ENCODE results near the gene MPRIP. TPM values are rescaled to one million over a fixed set of nuclear protein-coding genes. Genes with fewer than 3 reads are reported as not detected.

MPRIP gene
- total and polyA plus RNA-seq, 2 donors (not counting 3 experiments of a cell fraction or from before 2014, with no cell fraction given) = 94.6 to 246 TPM

DNA sequence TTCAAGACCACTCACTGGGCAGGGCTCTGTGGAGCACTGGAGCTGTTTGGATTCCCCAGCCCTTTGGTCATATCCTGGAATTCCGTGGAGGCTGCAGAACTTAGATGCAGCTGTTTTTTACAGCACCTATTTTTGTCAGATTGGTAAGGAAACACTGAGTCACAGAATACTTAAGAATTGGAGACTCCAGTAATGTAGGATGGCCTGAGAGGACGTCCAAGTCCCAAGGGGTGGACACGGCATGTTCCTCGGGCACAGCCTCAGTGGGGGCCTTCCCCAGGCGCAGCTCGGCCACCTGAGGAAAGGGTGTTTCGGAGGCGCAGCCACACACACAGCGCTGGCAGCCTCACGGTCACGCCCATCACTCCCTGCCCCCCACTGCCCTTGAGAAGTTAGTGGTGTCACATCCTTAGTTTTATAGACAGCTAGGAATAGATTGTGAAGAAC, 149.1 kb downstream of the MPRIP start:
- Histone ChIP-seq H3K4me1 (ENCODE audit: control insufficient read depth, extremely low read depth, insufficient read depth, low read length) (peaks cover 21% of the 10 kb centered on the region), H3K36me3 (ENCODE audit: control insufficient read depth in 2 of 2, extremely low read depth in 1 of 2, insufficient read depth in 2 of 2, low read length in 2 of 2) (peaks cover 0 to 2% of the 10 kb centered on the region in 2 experiments), H3K27ac (ENCODE audit: insufficient read depth, low read depth, low read length) (peak overlapping the region; percentile 79), H3K4me3 (replicated peaks in 1 of 3; ENCODE audit: insufficient read depth in 1 of 3, low read depth in 1 of 3, low read length in 3 of 3) (no peak overlapping the region), H3K9me3 (replicated peaks; ENCODE audit: control insufficient read depth, insufficient read depth, low read length) (no peaks in the 10 kb centered on the region), H3K79me2 (ENCODE audit: control insufficient read depth, insufficient read depth, low read length) (no peaks in the 10 kb centered on the region), H4K20me1 (replicated peaks; ENCODE audit: control insufficient read depth, extremely low read depth, insufficient read depth, low read length) (no peaks in the 10 kb centered on the region), H3K9ac (replicated peaks; ENCODE audit: extremely low read depth, insufficient read depth, low read length) (peak overlapping the region; percentile 56), H3K9me1 (replicated peaks; ENCODE audit: control insufficient read depth, extremely low read depth, insufficient read depth, low read length) (no peaks in the 10 kb centered on the region), H3K4me2 (ENCODE audit: insufficient read depth, low read length) (peak overlapping the region; percentile 37), H3K27me3 (ENCODE audit: control insufficient read depth in 2 of 2, insufficient read depth in 2 of 2, low read length in 2 of 2) (no peaks in the 10 kb centered on the region), H2AFZ (ENCODE audit: low read depth, low read length) (no peak overlapping the region)
- CTCF ChIA-PET = interaction anchor here (1.1 to 3.4 kb wide), 6 partner anchors 8 to 50 kb away, joined by 4 to 16 read pairs (median 6); partner anchors contain the start of gene PLD6
- FAIRE-seq (peak; percentile 94), DNase-seq (ENCODE audit: low read depth, low spot score) (peak; percentile 93)
- TF ChIP-seq POLR2AphosphoS5 (IDR thresholded peaks at IDR 0.05; ENCODE audit: insufficient read depth, low read depth, low read length) (peak; percentile 72), MYC (IDR thresholded peaks at IDR 0.05; ENCODE audit: low read depth, low read length) (no peak), JUN (IDR thresholded peaks at IDR 0.05; ENCODE audit: borderline replicate concordance, insufficient read depth, insufficient read length, low read depth) (peak; percentile 91), GATA2 (IDR thresholded peaks at IDR 0.05; ENCODE audit: insufficient read depth, insufficient read length, low read depth, low read length) (no peak), FOS (IDR thresholded peaks at IDR 0.05; ENCODE audit: borderline replicate concordance, insufficient read depth, low read length) (peak; percentile 79), EZH2 (IDR thresholded peaks at IDR 0.05; ENCODE audit: borderline replicate concordance, low read depth, low read length, severe bottlenecking) (no peak), POLR2A (IDR thresholded peaks at IDR 0.05; ENCODE audit: low read depth, low read length) (peak; percentile 34)
- TF ChIP-seq, protein P1, sequence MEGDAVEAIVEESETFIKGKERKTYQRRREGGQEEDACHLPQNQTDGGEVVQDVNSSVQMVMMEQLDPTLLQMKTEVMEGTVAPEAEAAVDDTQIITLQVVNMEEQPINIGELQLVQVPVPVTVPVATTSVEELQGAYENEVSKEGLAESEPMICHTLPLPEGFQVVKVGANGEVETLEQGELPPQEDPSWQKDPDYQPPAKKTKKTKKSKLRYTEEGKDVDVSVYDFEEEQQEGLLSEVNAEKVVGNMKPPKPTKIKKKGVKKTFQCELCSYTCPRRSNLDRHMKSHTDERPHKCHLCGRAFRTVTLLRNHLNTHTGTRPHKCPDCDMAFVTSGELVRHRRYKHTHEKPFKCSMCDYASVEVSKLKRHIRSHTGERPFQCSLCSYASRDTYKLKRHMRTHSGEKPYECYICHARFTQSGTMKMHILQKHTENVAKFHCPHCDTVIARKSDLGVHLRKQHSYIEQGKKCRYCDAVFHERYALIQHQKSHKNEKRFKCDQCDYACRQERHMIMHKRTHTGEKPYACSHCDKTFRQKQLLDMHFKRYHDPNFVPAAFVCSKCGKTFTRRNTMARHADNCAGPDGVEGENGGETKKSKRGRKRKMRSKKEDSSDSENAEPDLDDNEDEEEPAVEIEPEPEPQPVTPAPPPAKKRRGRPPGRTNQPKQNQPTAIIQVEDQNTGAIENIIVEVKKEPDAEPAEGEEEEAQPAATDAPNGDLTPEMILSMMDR (IDR thresholded peaks at IDR 0.05; ENCODE audit: extremely low read depth in 1 of 2, insufficient read depth in 1 of 2, low read depth in 1 of 2, low read length in 2 of 2) = no peak
- TF ChIP-seq, protein P2, sequence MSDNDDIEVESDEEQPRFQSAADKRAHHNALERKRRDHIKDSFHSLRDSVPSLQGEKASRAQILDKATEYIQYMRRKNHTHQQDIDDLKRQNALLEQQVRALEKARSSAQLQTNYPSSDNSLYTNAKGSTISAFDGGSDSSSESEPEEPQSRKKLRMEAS (IDR thresholded peaks at IDR 0.05; ENCODE audit: insufficient read depth, insufficient read length) = no peak
- BruUV-seq (replicated peaks) = TSS peak; percentile 8
- intact Hi-C loops (cut with micrococcal nuclease) (loop anchor here (1.0 to 5.0 kb wide), 4 partner anchors 19 to 194 kb away; partner anchors contain the start of gene FLCN), dilution Hi-C loops (cut with MboI; ENCODE audit: extremely low pct_ligation_motif_present, low sequenced_read_pairs) (no loop called here)
- POLR2A ChIA-PET = no interaction called here

All from endothelial cell of umbilical vein (primary cell).